PC-9 (cell line): ENCODE measurements around the gene SMG9. TPM values are rescaled to one million over a fixed set of nuclear protein-coding genes. Genes with fewer than 3 reads are reported as not detected.

ENCODE experiments used
- BruUV-seq: library from RNA; stranded (reverse); fragments of 400-500 nt; replicated peaks from 2 replicates; lab custom pipeline; 2021; lab: Mats Ljungman, UMichigan
- CTCF ChIA-PET: fragments of 300-600 bp; sonication (Branson Sonifier 250); formaldehyde crosslinking; loops from one replicate; lab custom pipeline; 2022; ENCODE audit warnings: antibody characterized with exemption; lab: Charles Lee
- POLR2A ChIA-PET: fragments of 300-600 bp; sonication (Branson Sonifier 250); formaldehyde crosslinking; loops from one replicate; lab custom pipeline; 2022; ENCODE audit warnings: antibody characterized with exemption; ENCODE audit not compliant: unreplicated experiment; lab: Charles Lee
- DNase-seq, 2 experiments: peaks; one replicate each; pipeline versions ENCODE4 v3.0.0 to v3.0.0-alpha.2; 2015 to 2022; ENCODE audit warnings: mixed read lengths in 1 of 2
- H2AFZ ChIP-seq: fragments of 200-600 bp; sonication (generic); 2 replicates; pipeline ENCODE4 v1.8.1; 2017; ENCODE audit warnings: antibody characterized with exemption
- H3F3A ChIP-seq: fragments of 200-600 bp; sonication (generic); 2 replicates; pipeline ENCODE4 v1.8.1; 2017; ENCODE audit warnings: antibody characterized with exemption, mild to moderate bottlenecking, low read depth; ENCODE audit not compliant: insufficient read depth
- H3K27ac ChIP-seq: fragments of 200-600 bp; sonication (generic); 2 replicates; pipeline ENCODE4 v1.6.1; 2016; ENCODE audit warnings: mixed run types
- H3K27me3 ChIP-seq: fragments of 200-600 bp; sonication (generic); 2 replicates; pipeline ENCODE4 v1.6.1; 2016; ENCODE audit warnings: low read depth, mixed run types; ENCODE audit not compliant: insufficient read depth
- H3K36me3 ChIP-seq: fragments of 200-600 bp; sonication (generic); 2 replicates; pipeline ENCODE4 v1.6.1; 2016; ENCODE audit warnings: low read depth, mixed run types
- H3K4me1 ChIP-seq: fragments of 200-600 bp; sonication (generic); replicated peaks from 2 replicates; pipeline ENCODE4 v1.6.1; 2016; ENCODE audit warnings: mixed run types; ENCODE audit not compliant: insufficient read depth
- H3K4me2 ChIP-seq: fragments of 200-600 bp; sonication (generic); 2 replicates; pipeline ENCODE4 v1.6.1; 2017; ENCODE audit warnings: mixed run types
- H3K4me3 ChIP-seq: fragments of 200-600 bp; sonication (generic); 2 replicates; pipeline ENCODE4 v1.6.1; 2016; ENCODE audit warnings: mixed run types
- H3K79me2 ChIP-seq: fragments of 200-600 bp; sonication (generic); 2 replicates; pipeline ENCODE4 v1.6.1; 2017; ENCODE audit warnings: low read depth, mixed run types
- H3K9me2 ChIP-seq: fragments of 200-600 bp; sonication (generic); 2 replicates; pipeline ENCODE4 v1.8.1; 2017; ENCODE audit warnings: mild to moderate bottlenecking; ENCODE audit not compliant: insufficient read depth
- H3K9me3 ChIP-seq: fragments of 200-600 bp; sonication (generic); 2 replicates; pipeline ENCODE4 v1.8.1; 2016; ENCODE audit warnings: low read depth; ENCODE audit not compliant: insufficient read depth
- H4K20me1 ChIP-seq: fragments of 200-600 bp; sonication (generic); 2 replicates; pipeline ENCODE4 v1.8.1; 2017; ENCODE audit not compliant: insufficient read depth
- CTCF ChIP-seq: fragments of 200-600 bp; sonication (generic); conservative IDR thresholded peaks from 2 replicates; pipeline ENCODE4 v1.6.1; 2017; ENCODE audit warnings: mixed run types, antibody characterized with exemption, mild to moderate bottlenecking, moderate library complexity
- EZH2 ChIP-seq: fragments of 200-600 bp; sonication (generic); IDR thresholded peaks from 2 replicates; pipeline ENCODE4 v1.8.0; 2017; ENCODE audit warnings: antibody characterized with exemption, low read depth
- intact Hi-C: fragments of 100-400 bp; cut with micrococcal nuclease; formaldehyde crosslinking; loops from one replicate; pipeline ENCODE4 v1.10.0; 2022; ENCODE audit not compliant: unreplicated experiment
- total RNA-seq: library from RNA; stranded (reverse); gene quantifications from 2 replicates; pipeline ENCODE4 v1.2.3, GENCODE V29; 2021

SMG9 gene
- total RNA-seq, 1 experiment from 2014 or later: 76.8 TPM

GRCh38 chr19:43711751-43712355 lies 42.9 kb downstream of the SMG9 start:
- no peaks in the 10 kb centered on the region for H4K20me1 ChIP-seq
- TF ChIP-seq CTCF (no peak), EZH2 (no peak)
- H3K36me3 ChIP-seq: no peaks in the 10 kb centered on the region
- CTCF ChIA-PET: interaction anchor here (0.6 to 1.0 kb wide), 2 partner anchors 43 to 48 kb away, joined by 3 to 4 read pairs; no protein-coding TSS in a partner anchor
- no peaks in the 10 kb centered on the region for H3K79me2 ChIP-seq
- H3K27ac ChIP-seq: no peak overlapping the region
- POLR2A ChIA-PET: interaction anchor here (0.6 kb wide), 1 partner anchor 43 kb away, joined by 3 read pairs; no protein-coding TSS in a partner anchor
- peak overlapping the region; percentile 3; the same call in 1 of the 2 replicates for H3K4me2 ChIP-seq
- H3K27me3 ChIP-seq: no peaks in the 10 kb centered on the region
- DNase-seq: peak; percentile 39 to 56
- peaks cover 14% of the 10 kb centered on the region; the same call in 1 of the 2 replicates for H3K4me1 ChIP-seq
- H3K9me3 ChIP-seq: 0 out of 2 replicates have a peak, but pooled peaks cover 4% of the 10 kb centered on the region
- H3K4me3 ChIP-seq: no peak overlapping the region
- H3F3A ChIP-seq: peaks cover 21% of the 10 kb centered on the region
- no TSS peak for BruUV-seq
- H3K9me2 ChIP-seq: no peaks in the 10 kb centered on the region
- intact Hi-C loops: no loop called here
- no peak overlapping the region for H2AFZ ChIP-seq

- H3K27ac ChIP-seq: no peak overlapping the region
- H3K79me2 ChIP-seq: no peaks in the 10 kb centered on the region
- DNase-seq: no peak
- H2AFZ ChIP-seq: no peak overlapping the region
- no TSS peak for BruUV-seq
- H3F3A ChIP-seq: peaks cover 16% of the 10 kb centered on the region
- intact Hi-C loops: no loop called here
- H3K4me1 ChIP-seq: peaks cover 14% of the 10 kb centered on the region; the same call in 1 of the 2 replicates
- ChIA-PET CTCF (no interaction called here), POLR2A (no interaction called here)
- no peaks in the 10 kb centered on the region for H4K20me1 ChIP-seq
- no peaks in the 10 kb centered on the region for H3K36me3 ChIP-seq
- TF ChIP-seq CTCF (no peak), EZH2 (no peak)
- no peak overlapping the region for H3K4me2 ChIP-seq
- no peak overlapping the region for H3K4me3 ChIP-seq
- no peaks in the 10 kb centered on the region for H3K9me2 ChIP-seq
- H3K9me3 ChIP-seq: 0 out of 2 replicates have a peak, but pooled peaks cover 4% of the 10 kb centered on the region
- H3K27me3 ChIP-seq: no peaks in the 10 kb centered on the region
These were observed 46.0 kb downstream of the SMG9 start for GRCh38 chr19:43708716-43709115.

GRCh38 chr19:43707158-43707712 lies 47.5 kb downstream of the SMG9 start:
- no peaks in the 10 kb centered on the region for H3K79me2 ChIP-seq
- no peaks in the 10 kb centered on the region for H3K36me3 ChIP-seq
- 0 out of 2 replicates have a peak, but pooled peaks cover 4% of the 10 kb centered on the region for H3K9me3 ChIP-seq
- no peak overlapping the region for H2AFZ ChIP-seq
- no peak overlapping the region for H3K4me2 ChIP-seq
- no peak overlapping the region for H3K4me3 ChIP-seq
- H3F3A ChIP-seq: peaks cover 25% of the 10 kb centered on the region
- POLR2A ChIA-PET: no interaction called here
- intact Hi-C loops: no loop called here
- peaks cover 28% of the 10 kb centered on the region for H3K4me1 ChIP-seq
- H3K27me3 ChIP-seq: no peaks in the 10 kb centered on the region
- no peak for DNase-seq
- H4K20me1 ChIP-seq: no peaks in the 10 kb centered on the region
- CTCF ChIA-PET: interaction anchor here (0.6 kb wide), 1 partner anchor 65 kb away, joined by 4 read pairs; no protein-coding TSS in a partner anchor
- BruUV-seq: no TSS peak
- no peaks in the 10 kb centered on the region for H3K9me2 ChIP-seq
- no peak overlapping the region for H3K27ac ChIP-seq
- TF ChIP-seq EZH2: no peak
- TF ChIP-seq CTCF: no peak
